ENCODE data around the gene MRTFB. TPM values are rescaled to one million over a fixed set of nuclear protein-coding genes. Genes with fewer than 3 reads are reported as not detected.

The MRTFB gene
- total and polyA plus RNA-seq, 2 donors (not counting 1 experiment from before 2014, with no cell fraction given): 8.8 to 9.8 TPM

- Histone ChIP-seq H2AFZ (ENCODE audit: low read length) (no peak overlapping the region), H4K20me1 (ENCODE audit: control insufficient read depth, extremely low read depth, insufficient read depth, low read length) (no peaks in the 10 kb centered on the region), H3K4me3 (replicated peaks in 1 of 4; ENCODE audit: control extremely low read depth in 1 of 4, insufficient read depth in 1 of 4, low read depth in 3 of 4, low read length in 4 of 4) (no peak overlapping the region), H3K9me3 (ENCODE audit: control insufficient read depth, insufficient read depth, low read depth, low read length) (no peaks in the 10 kb centered on the region), H3K4me1 (ENCODE audit: control insufficient read depth, extremely low read depth, insufficient read depth, low read length) (no peaks in the 10 kb centered on the region), H3K36me3 (ENCODE audit: control insufficient read depth, insufficient read depth, low read length) (no peaks in the 10 kb centered on the region), H3K27ac (ENCODE audit: insufficient read depth, low read length) (no peak overlapping the region), H3K9ac (ENCODE audit: insufficient read depth, low read length) (no peak overlapping the region), H3K79me2 (ENCODE audit: control insufficient read depth, insufficient read depth, low read length) (no peaks in the 10 kb centered on the region), H3K4me2 (ENCODE audit: extremely low read depth, insufficient read depth, low read length) (no peak overlapping the region), H3K27me3 (ENCODE audit: control insufficient read depth, insufficient read depth, low read length) (no peaks in the 10 kb centered on the region)
- TF ChIP-seq, protein P1, sequence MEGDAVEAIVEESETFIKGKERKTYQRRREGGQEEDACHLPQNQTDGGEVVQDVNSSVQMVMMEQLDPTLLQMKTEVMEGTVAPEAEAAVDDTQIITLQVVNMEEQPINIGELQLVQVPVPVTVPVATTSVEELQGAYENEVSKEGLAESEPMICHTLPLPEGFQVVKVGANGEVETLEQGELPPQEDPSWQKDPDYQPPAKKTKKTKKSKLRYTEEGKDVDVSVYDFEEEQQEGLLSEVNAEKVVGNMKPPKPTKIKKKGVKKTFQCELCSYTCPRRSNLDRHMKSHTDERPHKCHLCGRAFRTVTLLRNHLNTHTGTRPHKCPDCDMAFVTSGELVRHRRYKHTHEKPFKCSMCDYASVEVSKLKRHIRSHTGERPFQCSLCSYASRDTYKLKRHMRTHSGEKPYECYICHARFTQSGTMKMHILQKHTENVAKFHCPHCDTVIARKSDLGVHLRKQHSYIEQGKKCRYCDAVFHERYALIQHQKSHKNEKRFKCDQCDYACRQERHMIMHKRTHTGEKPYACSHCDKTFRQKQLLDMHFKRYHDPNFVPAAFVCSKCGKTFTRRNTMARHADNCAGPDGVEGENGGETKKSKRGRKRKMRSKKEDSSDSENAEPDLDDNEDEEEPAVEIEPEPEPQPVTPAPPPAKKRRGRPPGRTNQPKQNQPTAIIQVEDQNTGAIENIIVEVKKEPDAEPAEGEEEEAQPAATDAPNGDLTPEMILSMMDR (conservative IDR thresholded peaks at IDR 0.05 in 1 of 2, IDR thresholded peaks at IDR 0.05 in 1 of 2; ENCODE audit: low read depth in 1 of 2, low read length in 2 of 2): no peak
- TF ChIP-seq EZH2 (IDR thresholded peaks at IDR 0.05; ENCODE audit: low read length, missing control alignments): no peak
- no peak for DNase-seq (ENCODE audit: low read depth in 2 of 2)
Observed at GRCh38 chr16:14086477-14086876, 15.4 kb downstream of the MRTFB start.

DNA sequence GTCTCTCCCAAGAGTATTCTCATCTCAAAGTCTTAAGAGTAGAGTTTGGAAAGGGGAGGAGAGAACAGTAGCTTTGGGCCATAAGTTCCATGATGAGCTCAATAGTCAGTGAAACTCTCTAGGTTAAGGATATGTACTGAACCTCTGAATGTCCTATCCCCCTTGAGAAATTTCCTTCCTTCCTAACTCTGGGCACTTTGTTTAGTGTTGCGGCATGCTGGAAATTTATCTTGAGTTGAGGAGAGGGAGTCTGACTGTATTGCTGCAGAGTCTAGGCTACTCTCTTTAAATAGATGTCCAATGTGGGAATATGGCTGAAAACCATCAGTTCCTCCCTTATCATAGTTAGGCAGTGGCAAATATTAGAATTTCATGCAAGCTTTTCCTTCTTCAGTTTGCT, 16.1 kb downstream of the MRTFB start:
- no peak overlapping the region for H3K9ac ChIP-seq (ENCODE audit: insufficient read depth, low read length)
- TF ChIP-seq, protein P1 (conservative IDR thresholded peaks at IDR 0.05 in 1 of 2, IDR thresholded peaks at IDR 0.05 in 1 of 2; ENCODE audit: low read depth in 1 of 2, low read length in 2 of 2): no peak
- no peak for TF ChIP-seq EZH2 (IDR thresholded peaks at IDR 0.05; ENCODE audit: low read length, missing control alignments)
- no peaks in the 10 kb centered on the region for H3K4me1 ChIP-seq (ENCODE audit: control insufficient read depth, extremely low read depth, insufficient read depth, low read length)
- no peaks in the 10 kb centered on the region for H3K36me3 ChIP-seq (ENCODE audit: control insufficient read depth, insufficient read depth, low read length)
- H3K4me2 ChIP-seq (ENCODE audit: extremely low read depth, insufficient read depth, low read length): no peak overlapping the region
- H3K27me3 ChIP-seq (ENCODE audit: control insufficient read depth, insufficient read depth, low read length): no peaks in the 10 kb centered on the region
- H3K9me3 ChIP-seq (ENCODE audit: control insufficient read depth, insufficient read depth, low read depth, low read length): no peaks in the 10 kb centered on the region
- no peaks in the 10 kb centered on the region for H3K79me2 ChIP-seq (ENCODE audit: control insufficient read depth, insufficient read depth, low read length)
- H4K20me1 ChIP-seq (ENCODE audit: control insufficient read depth, extremely low read depth, insufficient read depth, low read length): no peaks in the 10 kb centered on the region
- no peak overlapping the region for H3K27ac ChIP-seq (ENCODE audit: insufficient read depth, low read length)
- DNase-seq (ENCODE audit: low read depth in 2 of 2): no peak
- H3K4me3 ChIP-seq (replicated peaks in 1 of 4; ENCODE audit: control extremely low read depth in 1 of 4, insufficient read depth in 1 of 4, low read depth in 3 of 4, low read length in 4 of 4): no peak overlapping the region
- H2AFZ ChIP-seq (ENCODE audit: low read length): no peak overlapping the region

DNA sequence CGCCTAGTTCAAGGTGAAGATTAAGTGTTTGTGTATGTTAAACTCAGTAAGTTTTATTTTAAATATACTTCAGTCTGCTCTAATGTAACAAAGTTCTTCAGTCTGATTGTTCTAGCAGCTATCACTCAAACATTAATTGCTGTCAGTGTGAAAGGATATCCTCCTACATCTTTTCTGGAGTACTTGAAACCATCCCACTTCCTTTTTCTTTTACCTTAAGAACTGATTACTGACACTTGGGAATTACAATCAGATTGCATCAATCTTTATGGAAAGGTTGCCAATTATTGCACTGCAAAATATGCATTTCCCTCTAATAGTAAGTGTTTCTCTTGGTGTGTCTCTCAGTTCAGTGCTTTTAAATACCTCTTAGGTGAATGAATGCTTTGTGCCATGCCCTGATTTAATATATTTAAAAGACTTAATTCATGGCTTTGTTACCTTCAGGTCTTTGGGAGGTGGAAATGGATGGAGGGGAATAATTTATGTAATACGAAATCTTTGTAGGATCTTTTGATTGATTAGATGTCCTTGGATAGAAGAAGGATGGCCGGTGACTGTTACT, 16.6 kb downstream of the MRTFB start:
- no peaks in the 10 kb centered on the region for H3K36me3 ChIP-seq (ENCODE audit: control insufficient read depth, insufficient read depth, low read length)
- H3K4me1 ChIP-seq (ENCODE audit: control insufficient read depth, extremely low read depth, insufficient read depth, low read length): no peaks in the 10 kb centered on the region
- no peak for TF ChIP-seq EZH2 (IDR thresholded peaks at IDR 0.05; ENCODE audit: low read length, missing control alignments)
- TF ChIP-seq, protein P1 (conservative IDR thresholded peaks at IDR 0.05 in 1 of 2, IDR thresholded peaks at IDR 0.05 in 1 of 2; ENCODE audit: low read depth in 1 of 2, low read length in 2 of 2): no peak
- no peak overlapping the region for H2AFZ ChIP-seq (ENCODE audit: low read length)
- no peak overlapping the region for H3K4me2 ChIP-seq (ENCODE audit: extremely low read depth, insufficient read depth, low read length)
- H3K79me2 ChIP-seq (ENCODE audit: control insufficient read depth, insufficient read depth, low read length): no peaks in the 10 kb centered on the region
- no peak overlapping the region for H3K4me3 ChIP-seq (replicated peaks in 1 of 4; ENCODE audit: control extremely low read depth in 1 of 4, insufficient read depth in 1 of 4, low read depth in 3 of 4, low read length in 4 of 4)
- H4K20me1 ChIP-seq (ENCODE audit: control insufficient read depth, extremely low read depth, insufficient read depth, low read length): no peaks in the 10 kb centered on the region
- H3K9ac ChIP-seq (ENCODE audit: insufficient read depth, low read length): no peak overlapping the region
- no peaks in the 10 kb centered on the region for H3K27me3 ChIP-seq (ENCODE audit: control insufficient read depth, insufficient read depth, low read length)
- no peak overlapping the region for H3K27ac ChIP-seq (ENCODE audit: insufficient read depth, low read length)
- no peaks in the 10 kb centered on the region for H3K9me3 ChIP-seq (ENCODE audit: control insufficient read depth, insufficient read depth, low read depth, low read length)
- DNase-seq (ENCODE audit: low read depth in 2 of 2): peak in 1 of 2 donors; percentile 39

All from fibroblast of lung (primary cell).